Measurements from ENCODE around the gene STRA8. TPM values are rescaled to one million over a fixed set of nuclear protein-coding genes. Genes with fewer than 3 reads are reported as not detected.

STRA8 gene
- total and polyA plus RNA-seq, 2 of the 13 experiments (the other 11 are each of a cell fraction or from before 2014, with no cell fraction given) = not detected

- TF ChIP-seq CTCF (CRISPR knock-in tag; IDR thresholded peaks at IDR 0.05) (no peak), HNF4G (IDR thresholded peaks at IDR 0.05; ENCODE audit: borderline replicate concordance, low read depth, low read length) (no peak), HNF4G (CRISPR knock-in tag; IDR thresholded peaks at IDR 0.05; ENCODE audit: borderline replicate concordance, low read depth) (no peak), SIX1 (CRISPR knock-in tag; IDR thresholded peaks at IDR 0.05; ENCODE audit: borderline replicate concordance) (no peak), TFE3 (CRISPR knock-in tag; IDR thresholded peaks at IDR 0.05) (no peak), SIX4 (CRISPR knock-in tag; IDR thresholded peaks at IDR 0.05) (no peak), ZNF460 (CRISPR knock-in tag; IDR thresholded peaks at IDR 0.05; ENCODE audit: borderline replicate concordance) (no peak)
Observed at GRCh38 chr7:135286876-135287275, 53.2 kb downstream of the STRA8 start (continued).

GRCh38 chr7:135290594-135290993, 57.0 kb downstream of the STRA8 start:
- no peaks in the 10 kb centered on the region for H3K4me1 ChIP-seq (ENCODE audit: insufficient read depth, low read length)
- WGBS (ENCODE audit: low lambda C conversion rate) = 47% methylated on average over 7 of the region's 7 CpGs
- ATAC-seq (no peak), DNase-seq (ENCODE audit: low spot score) (no peak), FAIRE-seq (no peak)
- ChIA-PET CTCF (ENCODE audit: low intra/inter-chr PET ratio, low total read pairs) (no interaction called here), POLR2A (no interaction called here)
- in situ Hi-C loops (cut with HindIII; ENCODE audit: extremely low pct_ligation_motif_present, low pct_unique_long_range_greater_than_20kb) = loop anchor here (25.0 kb wide), 1 partner anchor 272 kb away; the partner anchor contains the start of gene NUP205
- no peaks in the 10 kb centered on the region for H3K36me3 ChIP-seq (replicated peaks in 1 of 2; ENCODE audit: control insufficient read depth in 1 of 2, insufficient read depth in 2 of 2, low read length in 2 of 2)
- H3K27me3 ChIP-seq (ENCODE audit: control insufficient read depth in 1 of 2, insufficient read depth in 2 of 2, low read length in 2 of 2) = no peaks in the 10 kb centered on the region; a peak in 1 of 5 replicates
- no peak overlapping the region for H3K4me3 ChIP-seq (replicated peaks in 1 of 3; ENCODE audit: insufficient read depth in 1 of 3, low read depth in 2 of 3, low read length in 3 of 3)
- BruUV-seq (replicated peaks) = no TSS peak
- H3K9me3 ChIP-seq (ENCODE audit: low read length) = no peaks in the 10 kb centered on the region
- H3K4me2 ChIP-seq (ENCODE audit: low read depth, low read length) = no peak overlapping the region
- H3K9ac ChIP-seq (ENCODE audit: insufficient read depth, low read depth, low read length) = no peak overlapping the region
- no peak overlapping the region for H2AFZ ChIP-seq (ENCODE audit: low read length)
- no peaks in the 10 kb centered on the region for H3K79me2 ChIP-seq (ENCODE audit: insufficient read depth, low read length)
- intact Hi-C loops (cut with micrococcal nuclease; ENCODE audit: unreplicated experiment) = no loop called here
- no peaks in the 10 kb centered on the region for H4K20me1 ChIP-seq (ENCODE audit: insufficient read depth, low read length)
- no peak overlapping the region for H3K27ac ChIP-seq (ENCODE audit: extremely low read length, insufficient read depth, low read length)
- TF ChIP-seq ZNF383 (CRISPR knock-in tag; IDR thresholded peaks at IDR 0.05; ENCODE audit: borderline replicate concordance) = no peak
- TF ChIP-seq ZNF331 (CRISPR knock-in tag; IDR thresholded peaks at IDR 0.05) = no peak
- no peak for TF ChIP-seq BCLAF1 (IDR thresholded peaks at IDR 0.05)
- no peak for TF ChIP-seq ZNF616 (CRISPR knock-in tag; IDR thresholded peaks at IDR 0.05; ENCODE audit: low read depth)
- no peak for TF ChIP-seq ATF7 (IDR thresholded peaks at IDR 0.05)
- no peak for TF ChIP-seq ATF7 (CRISPR knock-in tag; IDR thresholded peaks at IDR 0.05)
- no peak for TF ChIP-seq ZNF75D (CRISPR knock-in tag; IDR thresholded peaks at IDR 0.05; ENCODE audit: borderline replicate concordance)
- TF ChIP-seq SAP130 (CRISPR knock-in tag; IDR thresholded peaks at IDR 0.05; ENCODE audit: low read depth) = no peak
- no peak for TF ChIP-seq MLXIP (CRISPR knock-in tag; IDR thresholded peaks at IDR 0.05; ENCODE audit: borderline replicate concordance)
